ENCODE measurements around the gene ATG7.
"Not testable (repeated sequence)": the region's sequence is repeated elsewhere in the genome, so short reads cannot be mapped to it uniquely, and the experiment has no call there.

- TF ChIP-seq, protein P1, sequence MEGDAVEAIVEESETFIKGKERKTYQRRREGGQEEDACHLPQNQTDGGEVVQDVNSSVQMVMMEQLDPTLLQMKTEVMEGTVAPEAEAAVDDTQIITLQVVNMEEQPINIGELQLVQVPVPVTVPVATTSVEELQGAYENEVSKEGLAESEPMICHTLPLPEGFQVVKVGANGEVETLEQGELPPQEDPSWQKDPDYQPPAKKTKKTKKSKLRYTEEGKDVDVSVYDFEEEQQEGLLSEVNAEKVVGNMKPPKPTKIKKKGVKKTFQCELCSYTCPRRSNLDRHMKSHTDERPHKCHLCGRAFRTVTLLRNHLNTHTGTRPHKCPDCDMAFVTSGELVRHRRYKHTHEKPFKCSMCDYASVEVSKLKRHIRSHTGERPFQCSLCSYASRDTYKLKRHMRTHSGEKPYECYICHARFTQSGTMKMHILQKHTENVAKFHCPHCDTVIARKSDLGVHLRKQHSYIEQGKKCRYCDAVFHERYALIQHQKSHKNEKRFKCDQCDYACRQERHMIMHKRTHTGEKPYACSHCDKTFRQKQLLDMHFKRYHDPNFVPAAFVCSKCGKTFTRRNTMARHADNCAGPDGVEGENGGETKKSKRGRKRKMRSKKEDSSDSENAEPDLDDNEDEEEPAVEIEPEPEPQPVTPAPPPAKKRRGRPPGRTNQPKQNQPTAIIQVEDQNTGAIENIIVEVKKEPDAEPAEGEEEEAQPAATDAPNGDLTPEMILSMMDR (IDR thresholded peaks at IDR 0.05) = not testable (repeated sequence)
- not testable (repeated sequence) for TF ChIP-seq POLR2A (IDR thresholded peaks at IDR 0.05)
Observed at GRCh38 chr3:11511606-11512005, 239.4 kb downstream of the ATG7 start.
